Small intestine (tissue), 7 donors: ENCODE measurements around the gene SHOC1. TPM values are rescaled to one million over a fixed set of nuclear protein-coding genes. Genes with fewer than 3 reads are reported as not detected.
"Not testable (repeated sequence)": the region's sequence is repeated elsewhere in the genome, so short reads cannot be mapped to it uniquely, and the experiment has no call there.

Source experiments
- DNase-seq, 2 donors: peaks; one replicate each; pipeline versions ENCODE4 v3.0.0 to v3.0.0-alpha.2; 2013
- FAIRE-seq: peaks from 2 replicates; lab custom pipeline; 2012; peaks lifted over from hg19 to GRCh38; lab: Jason Lieb, UNC
- H3K27ac ChIP-seq, 3 donors: one replicate each; pipeline ENCODE4 v1.5.1; 2013; ENCODE audit warnings: low read length in 2 of 3, mild to moderate bottlenecking in 2 of 3, control low read depth in 1 of 3, inconsistent platforms in 1 of 3, low read depth in 1 of 3, moderate library complexity in 1 of 3
- H3K27me3 ChIP-seq, 3 donors: one replicate each; pipeline ENCODE4 v1.6.1; 2013; ENCODE audit warnings: low read length in 3 of 3, inconsistent platforms in 1 of 3; ENCODE audit not compliant: control insufficient read depth in 3 of 3, insufficient read depth in 3 of 3
- H3K36me3 ChIP-seq, 3 donors: one replicate each; pipeline ENCODE4 v1.6.1; 2013; ENCODE audit warnings: low read length in 3 of 3, inconsistent platforms in 1 of 3, low read depth in 1 of 3, mild to moderate bottlenecking in 1 of 3, moderate library complexity in 1 of 3; ENCODE audit not compliant: control insufficient read depth in 3 of 3, insufficient read depth in 2 of 3
- H3K4me1 ChIP-seq, 3 donors: one replicate each; pipeline ENCODE4 v1.6.1; 2013; ENCODE audit warnings: low read length in 2 of 3, inconsistent platforms in 1 of 3, low read depth in 1 of 3, mild to moderate bottlenecking in 1 of 3, moderate library complexity in 1 of 3; ENCODE audit not compliant: control insufficient read depth in 3 of 3, insufficient read depth in 2 of 3
- H3K4me3 ChIP-seq, 3 donors: one replicate each; pipeline ENCODE4 v1.5.1; 2013; ENCODE audit warnings: low read length in 3 of 3, control low read depth in 1 of 3, inconsistent platforms in 1 of 3, low read depth in 1 of 3, mild to moderate bottlenecking in 1 of 3, moderate library complexity in 1 of 3
- H3K9me3 ChIP-seq, 2 donors: one replicate each; pipeline ENCODE4 v1.6.1; 2013; ENCODE audit warnings: low read depth in 1 of 2, low read length in 1 of 2; ENCODE audit not compliant: control insufficient read depth in 2 of 2, insufficient read depth in 1 of 2
- WGBS, 3 donors: extraction: QIAGEN DNeasy Blood & Tissue Kit; methylation state at CpG; one replicate each; pipeline ENCODE4 v1.1.7; 2013; 5-methylcytosine and 5-hydroxymethylcytosine counted together
- polyA plus RNA-seq, 4 donors: library from polyadenylated mRNA; stranded (reverse) in 3 of 4; unstranded in 1 of 4; fragments of 200-250 nt in 3 of 4; fragments of 120-200 nt in 1 of 4; gene quantifications; one replicate each; pipeline versions ENCODE4 v1.2.1 to v1.2.3, GENCODE V29; 2013
- donor health status: healthy with polysubstance abuse.
- donor health status: control.
- donor health status: control.
- donor health status: Bipolar disorder and iron deficiency.
- donor health status: healthy.

SHOC1 gene
- polyA plus RNA-seq, 4 donors = 0.04 to 0.12 TPM; not detected in 2

DNA sequence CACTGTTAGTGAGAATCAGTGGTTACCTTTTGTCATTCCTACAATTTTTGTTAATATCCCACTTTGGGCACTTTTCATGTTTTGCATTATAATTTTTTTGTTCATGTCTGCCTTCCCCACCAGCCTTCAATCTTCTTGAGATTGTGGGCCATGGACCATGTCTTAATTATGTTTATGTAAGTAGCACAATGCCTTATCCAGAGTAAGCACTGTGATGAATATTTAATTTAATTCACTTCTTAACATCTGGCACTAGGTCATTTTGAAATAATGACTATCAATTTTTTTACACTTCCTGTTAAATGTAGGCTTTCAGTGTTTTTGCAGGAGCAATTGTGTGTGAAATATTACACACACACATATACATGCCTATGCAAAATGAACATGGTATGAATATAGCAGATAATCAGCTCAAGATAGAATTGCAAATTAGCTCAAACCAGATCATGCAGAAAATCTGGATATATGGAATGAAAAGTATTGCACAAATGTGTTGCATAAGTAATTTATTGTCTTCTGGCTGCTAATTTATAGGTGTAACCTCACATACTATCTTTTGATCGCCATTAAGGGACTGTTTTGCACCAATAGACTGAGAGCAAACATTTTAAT, 5.3 kb upstream of the SHOC1 start:
- Histone ChIP-seq H3K9me3 (peaks cover 0 to 1% of the 10 kb centered on the region in 2 donors), H3K27ac (no peak overlapping the region), H3K27me3 (no peaks in the 10 kb centered on the region), H3K4me1 (no peaks in the 10 kb centered on the region), H3K36me3 (peaks cover 0 to under 1% (median 0%) of the 10 kb centered on the region in 3 donors), H3K4me3 (no peak overlapping the region)
- FAIRE-seq (no peak), DNase-seq (no peak)
- 67 to 81% (median 78%) methylated on average over 1 of the region's 1 CpG for WGBS, 3 donors

DNA sequence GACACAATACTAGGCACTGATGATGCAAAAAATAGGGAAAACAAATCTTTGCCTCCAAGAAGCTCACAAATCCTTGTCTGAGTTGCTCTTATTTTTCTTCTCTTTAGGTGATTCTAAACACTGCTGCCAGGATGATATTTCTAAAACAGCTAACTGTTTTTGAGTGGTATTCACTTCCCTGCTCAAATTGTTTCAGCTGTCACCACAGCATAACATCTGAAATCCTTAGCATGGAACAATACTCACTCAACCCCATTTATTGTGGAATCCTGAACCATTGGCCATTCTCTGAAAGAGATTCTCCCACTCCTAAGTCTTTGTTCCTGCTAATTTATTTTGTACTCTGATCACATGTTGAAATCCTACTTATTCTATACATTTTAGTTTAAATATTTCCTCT, 4.8 kb upstream of the SHOC1 start:
- no peaks in the 10 kb centered on the region for H3K27me3 ChIP-seq
- FAIRE-seq = no peak
- H3K4me1 ChIP-seq = no peaks in the 10 kb centered on the region
- peaks cover 0 to 6% of the 10 kb centered on the region in 2 donors for H3K9me3 ChIP-seq
- H3K4me3 ChIP-seq = no peak overlapping the region
- no peak overlapping the region for H3K27ac ChIP-seq
- no peak for DNase-seq
- H3K36me3 ChIP-seq = peaks cover 0 to 5% (median 0%) of the 10 kb centered on the region in 3 donors

DNA sequence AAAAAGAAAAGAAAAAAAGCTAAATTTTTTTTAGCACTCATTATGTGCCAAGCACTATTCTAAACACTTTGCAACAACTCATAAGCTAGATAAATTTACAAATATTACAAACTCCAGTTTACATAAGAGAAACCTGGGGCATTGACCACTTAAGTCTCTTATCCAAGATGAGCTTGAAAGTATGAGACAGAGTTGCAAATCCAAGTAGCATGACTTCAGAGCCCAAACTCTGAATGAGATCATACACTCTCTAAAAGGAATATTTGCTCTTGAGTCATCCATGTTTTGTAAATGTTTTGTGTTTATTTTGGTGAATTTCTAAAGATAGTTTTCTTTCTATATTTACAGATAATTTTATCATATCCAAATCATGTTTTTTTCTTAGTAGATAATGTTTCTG, 4.0 kb upstream of the SHOC1 start:
- H3K4me3 ChIP-seq = no peak overlapping the region
- DNase-seq (no peak), FAIRE-seq (no peak)
- no peaks in the 10 kb centered on the region for H3K27me3 ChIP-seq
- H3K9me3 ChIP-seq = peaks cover 0 to 9% of the 10 kb centered on the region in 2 donors
- H3K36me3 ChIP-seq = peaks cover 0 to 5% (median 0%) of the 10 kb centered on the region in 3 donors
- no peak overlapping the region for H3K27ac ChIP-seq
- no peaks in the 10 kb centered on the region for H3K4me1 ChIP-seq

DNA sequence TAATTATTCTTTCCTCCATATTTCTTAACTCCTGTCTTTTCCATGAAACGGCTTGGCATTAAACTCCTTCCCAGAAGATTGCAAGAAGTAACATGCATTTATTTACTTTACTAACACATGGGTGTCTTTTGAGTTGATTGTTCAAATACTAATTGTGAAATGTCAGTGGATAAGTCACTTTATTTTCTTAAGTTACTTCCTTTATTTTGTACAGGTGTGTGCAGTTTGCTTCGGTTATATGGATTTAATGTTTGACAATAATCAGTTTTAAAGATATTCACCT, 761 bp upstream of the SHOC1 start:
- WGBS, 3 donors = 66 to 87% (median 85%) methylated on average over 2 of the region's 2 CpGs
- H3K4me1 ChIP-seq = no peaks in the 10 kb centered on the region
- H3K36me3 ChIP-seq = peaks cover 0 to 5% (median 0%) of the 10 kb centered on the region in 3 donors
- FAIRE-seq (no peak), DNase-seq (no peak)
- H3K27me3 ChIP-seq = no peaks in the 10 kb centered on the region
- H3K27ac ChIP-seq = no peak overlapping the region
- no peak overlapping the region for H3K4me3 ChIP-seq
- peaks cover 0 to 9% of the 10 kb centered on the region in 2 donors for H3K9me3 ChIP-seq

DNA sequence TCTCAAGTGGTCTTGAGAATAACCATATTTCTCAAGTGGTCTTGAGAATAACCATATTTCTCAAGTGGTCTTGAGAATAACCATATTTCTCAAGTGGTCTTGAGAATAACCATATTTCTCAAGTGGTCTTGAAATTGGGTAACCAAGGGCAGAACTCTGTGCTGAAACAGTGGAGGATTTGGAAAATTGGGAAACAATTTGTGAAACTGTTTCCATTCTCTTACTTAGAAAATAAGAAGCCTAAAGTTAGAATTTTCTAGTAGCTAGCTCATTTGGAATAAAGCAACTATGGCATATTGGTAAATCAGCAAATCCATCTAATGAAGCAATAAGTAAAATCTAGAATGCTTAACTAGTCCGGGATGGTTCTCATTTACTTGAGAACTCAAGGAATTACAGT, 2.9 kb downstream of the SHOC1 start:
- H3K4me1 ChIP-seq, H3K4me3 ChIP-seq, FAIRE-seq, H3K9me3 ChIP-seq, DNase-seq, H3K27ac ChIP-seq, H3K27me3 ChIP-seq, H3K36me3 ChIP-seq: not testable (repeated sequence)
- WGBS, 3 donors = 95 to 100% (median 97%) methylated on average over 1 of the region's 1 CpG

DNA sequence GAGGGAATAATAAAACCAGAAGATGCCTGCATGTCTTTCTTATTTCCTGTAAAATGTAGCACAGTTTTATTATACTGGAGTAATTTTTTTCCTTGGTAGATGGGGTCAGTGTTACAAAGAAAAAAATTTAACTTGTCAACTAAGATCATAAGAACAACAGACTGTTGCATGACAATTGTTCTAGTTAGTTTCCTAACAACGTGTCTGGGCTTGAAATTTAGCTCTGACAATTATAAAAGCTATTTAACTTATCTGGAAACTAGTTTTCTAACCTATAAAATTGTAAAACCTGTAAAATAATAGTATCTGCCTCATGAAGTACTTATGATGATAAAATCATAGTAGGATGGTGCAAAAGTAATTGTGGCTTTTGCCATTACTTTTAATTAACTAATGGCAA, 4.9 kb downstream of the SHOC1 start:
- H3K9me3 ChIP-seq = peaks cover 0 to 6% of the 10 kb centered on the region in 2 donors
- no peak overlapping the region for H3K4me3 ChIP-seq
- H3K4me1 ChIP-seq = no peaks in the 10 kb centered on the region
- H3K27ac ChIP-seq = no peak overlapping the region
- WGBS, 3 donors = 70 to 84% (median 84%) methylated on average over 1 of the region's 1 CpG
- peaks cover 0 to 3% (median 0%) of the 10 kb centered on the region in 3 donors for H3K36me3 ChIP-seq
- no peak for DNase-seq
- H3K27me3 ChIP-seq = no peaks in the 10 kb centered on the region
- no peak for FAIRE-seq

DNA sequence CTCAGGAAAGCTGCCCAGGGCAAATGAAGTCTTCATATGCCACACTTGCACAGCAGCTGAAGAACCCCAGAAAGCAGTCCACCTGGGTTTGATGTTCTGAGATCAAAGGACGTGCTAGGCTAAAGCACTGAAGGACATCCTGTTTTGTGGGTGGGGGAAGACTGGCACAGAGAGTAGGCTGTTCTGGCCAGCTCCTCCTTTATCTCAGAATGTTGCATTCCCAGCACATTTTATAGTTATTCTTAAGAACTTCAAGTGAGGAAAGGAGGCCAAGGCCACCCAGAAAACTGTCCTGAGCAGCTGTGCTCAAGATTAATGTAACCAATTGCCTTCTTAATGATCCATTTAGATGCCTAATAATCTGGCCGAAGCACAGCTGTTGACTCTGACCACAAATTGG, 10.9 kb downstream of the SHOC1 start:
- Histone ChIP-seq H3K4me3 (no peak overlapping the region), H3K27ac (no peak overlapping the region), H3K36me3 (no peaks in the 10 kb centered on the region), H3K4me1 (no peaks in the 10 kb centered on the region), H3K27me3 (no peaks in the 10 kb centered on the region), H3K9me3 (no peaks in the 10 kb centered on the region)
- FAIRE-seq (no peak), DNase-seq (no peak)
- 73 to 90% (median 79%) methylated on average over 2 of the region's 2 CpGs for WGBS, 3 donors

DNA sequence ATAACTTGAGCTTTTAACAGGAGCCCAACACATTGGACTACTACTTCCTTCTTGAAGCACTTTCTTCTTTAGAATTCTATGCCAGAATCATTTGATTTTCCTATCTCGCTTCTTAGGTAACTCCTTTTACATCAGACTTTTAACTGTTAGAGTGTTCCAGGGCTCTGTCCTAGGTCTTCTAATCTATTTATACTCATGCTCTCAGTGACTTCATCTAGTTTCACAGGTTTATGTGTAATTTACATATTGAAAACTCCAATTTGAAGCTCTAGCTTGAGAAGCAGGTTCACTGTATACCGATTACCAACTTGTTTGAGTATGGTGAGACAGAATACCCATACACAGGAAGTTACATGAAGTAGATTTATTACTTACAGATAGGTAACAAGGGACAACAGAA, 11.3 kb downstream of the SHOC1 start:
- H3K27ac ChIP-seq = no peak overlapping the region
- DNase-seq = no peak
- WGBS, 3 donors = 90 to 95% (median 91%) methylated on average over 2 of the region's 2 CpGs
- no peaks in the 10 kb centered on the region for H3K9me3 ChIP-seq
- no peaks in the 10 kb centered on the region for H3K36me3 ChIP-seq
- no peak for FAIRE-seq
- no peak overlapping the region for H3K4me3 ChIP-seq
- H3K27me3 ChIP-seq = no peaks in the 10 kb centered on the region
- no peaks in the 10 kb centered on the region for H3K4me1 ChIP-seq

DNA sequence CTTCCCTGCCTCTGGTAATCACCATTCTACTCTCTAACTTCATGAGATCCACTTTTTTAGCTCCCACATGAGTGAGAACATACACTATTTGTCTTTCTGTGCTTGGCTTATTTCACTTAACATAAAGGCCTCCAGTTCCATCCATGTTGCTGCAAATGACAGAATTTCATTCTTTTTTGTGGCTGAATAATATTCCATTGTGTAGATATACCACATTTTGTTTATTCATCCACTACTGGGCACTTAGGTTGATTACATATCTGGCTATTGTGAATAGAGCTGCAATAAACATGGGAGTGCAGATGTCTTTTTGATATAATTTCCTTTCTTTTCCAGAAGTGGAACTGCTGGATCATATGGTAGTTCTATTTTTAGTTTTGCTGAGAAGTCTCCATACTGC, 28.7 kb downstream of the SHOC1 start:
- Histone ChIP-seq H3K27me3 (no peaks in the 10 kb centered on the region), H3K36me3 (no peaks in the 10 kb centered on the region), H3K27ac (no peak overlapping the region), H3K9me3 (peaks cover 0 to 10% of the 10 kb centered on the region in 2 donors), H3K4me3 (no peak overlapping the region), H3K4me1 (no peaks in the 10 kb centered on the region)
- no peak for DNase-seq
- FAIRE-seq = no peak
